ENCODE measurements around the gene ATG9A.

The ATG9A gene

DNA sequence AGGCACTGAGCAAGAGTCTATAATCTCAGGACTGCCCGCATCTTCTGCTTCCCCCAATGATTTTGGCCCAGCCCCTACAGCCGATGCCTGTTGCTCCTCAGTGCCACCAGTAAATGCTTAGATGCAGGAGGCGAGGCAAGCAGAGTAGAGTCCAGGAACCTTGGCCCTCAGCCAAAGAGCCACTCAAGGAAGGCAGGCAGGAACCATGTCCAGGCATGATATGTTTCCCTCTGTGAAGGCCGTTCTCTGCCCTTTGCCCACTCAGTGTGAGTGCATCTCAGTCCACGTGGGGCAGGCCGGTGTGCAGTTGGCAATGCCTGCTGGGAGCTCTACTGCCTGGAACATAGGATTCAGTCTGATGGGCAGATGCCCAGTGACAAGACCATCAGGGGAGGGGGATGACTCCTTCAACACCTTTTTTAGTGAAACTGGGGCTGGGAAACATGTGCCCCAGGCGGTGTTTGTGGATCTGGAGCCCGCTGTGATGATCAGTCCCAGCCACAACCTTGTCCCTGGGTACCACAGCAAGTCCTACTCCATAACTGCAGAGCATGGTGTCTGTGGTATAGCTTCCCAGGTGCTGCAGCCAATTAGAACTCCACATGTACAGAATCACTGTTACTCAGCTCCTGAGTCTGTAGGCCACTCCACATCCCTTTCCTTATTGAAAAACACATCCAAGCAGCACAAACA is 40.1 kb upstream of the ATG9A start:
- no peak for DNase-seq
- Histone ChIP-seq H3F3A (ENCODE audit: insufficient read depth, low read length) (no peaks in the 10 kb centered on the region), H3K27me3 (replicated peaks; ENCODE audit: insufficient read depth, low read length) (no peaks in the 10 kb centered on the region), H3K9ac (ENCODE audit: low read length) (no peak overlapping the region), H4K20me1 (ENCODE audit: insufficient read depth, low read length) (no peaks in the 10 kb centered on the region), H3K9me2 (replicated peaks; ENCODE audit: insufficient read depth, low read length) (no peaks in the 10 kb centered on the region), H2AFZ (ENCODE audit: low read length) (no peak overlapping the region), H3K36me3 (replicated peaks; ENCODE audit: insufficient read depth, low read length) (no peaks in the 10 kb centered on the region), H3K9me3 (replicated peaks; ENCODE audit: insufficient read depth, low read length) (no peaks in the 10 kb centered on the region), H3K4me2 (ENCODE audit: low read depth, low read length) (no peak overlapping the region), H3K27ac (ENCODE audit: low read length) (no peak overlapping the region), H3K4me3 (ENCODE audit: low read length) (no peak overlapping the region), H3K4me1 (ENCODE audit: low read length) (no peaks in the 10 kb centered on the region), H3K79me2 (ENCODE audit: low read length) (no peaks in the 10 kb centered on the region)
- TF ChIP-seq EZH2phosphoT487 (IDR thresholded peaks at IDR 0.05; ENCODE audit: low read length) (no peak), EZH2 (optimal IDR thresholded peaks at IDR 0.05; ENCODE audit: low read depth, low read length) (no peak)
- TF ChIP-seq, protein P1, sequence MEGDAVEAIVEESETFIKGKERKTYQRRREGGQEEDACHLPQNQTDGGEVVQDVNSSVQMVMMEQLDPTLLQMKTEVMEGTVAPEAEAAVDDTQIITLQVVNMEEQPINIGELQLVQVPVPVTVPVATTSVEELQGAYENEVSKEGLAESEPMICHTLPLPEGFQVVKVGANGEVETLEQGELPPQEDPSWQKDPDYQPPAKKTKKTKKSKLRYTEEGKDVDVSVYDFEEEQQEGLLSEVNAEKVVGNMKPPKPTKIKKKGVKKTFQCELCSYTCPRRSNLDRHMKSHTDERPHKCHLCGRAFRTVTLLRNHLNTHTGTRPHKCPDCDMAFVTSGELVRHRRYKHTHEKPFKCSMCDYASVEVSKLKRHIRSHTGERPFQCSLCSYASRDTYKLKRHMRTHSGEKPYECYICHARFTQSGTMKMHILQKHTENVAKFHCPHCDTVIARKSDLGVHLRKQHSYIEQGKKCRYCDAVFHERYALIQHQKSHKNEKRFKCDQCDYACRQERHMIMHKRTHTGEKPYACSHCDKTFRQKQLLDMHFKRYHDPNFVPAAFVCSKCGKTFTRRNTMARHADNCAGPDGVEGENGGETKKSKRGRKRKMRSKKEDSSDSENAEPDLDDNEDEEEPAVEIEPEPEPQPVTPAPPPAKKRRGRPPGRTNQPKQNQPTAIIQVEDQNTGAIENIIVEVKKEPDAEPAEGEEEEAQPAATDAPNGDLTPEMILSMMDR (IDR thresholded peaks at IDR 0.05; ENCODE audit: low read length): no peak

DNA sequence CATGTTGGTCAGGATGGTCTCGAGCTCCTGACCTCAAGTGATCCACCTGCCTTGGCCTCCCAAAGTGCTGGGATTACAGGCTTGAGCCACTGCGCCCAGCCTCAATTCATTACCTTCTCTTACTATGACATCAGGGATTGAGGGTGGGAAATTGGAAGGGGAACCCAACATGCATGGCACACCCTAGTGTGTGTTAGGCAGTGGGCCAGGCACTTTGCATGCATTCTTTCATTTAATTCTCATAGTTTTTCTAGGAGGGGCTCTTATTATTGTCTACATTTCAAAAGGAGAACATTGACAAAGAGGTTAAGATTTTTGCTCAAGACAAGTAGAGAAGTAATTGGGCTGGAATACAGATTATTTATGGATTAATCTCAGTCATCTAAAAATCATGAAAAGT is 38.9 kb upstream of the ATG9A start:
- no peaks in the 10 kb centered on the region for H3K36me3 ChIP-seq (replicated peaks; ENCODE audit: insufficient read depth, low read length)
- H3K79me2 ChIP-seq (ENCODE audit: low read length): no peaks in the 10 kb centered on the region
- H3F3A ChIP-seq (ENCODE audit: insufficient read depth, low read length): no peaks in the 10 kb centered on the region
- no peaks in the 10 kb centered on the region for H3K27me3 ChIP-seq (replicated peaks; ENCODE audit: insufficient read depth, low read length)
- H3K9ac ChIP-seq (ENCODE audit: low read length): no peak overlapping the region
- no peak for TF ChIP-seq EZH2phosphoT487 (IDR thresholded peaks at IDR 0.05; ENCODE audit: low read length)
- TF ChIP-seq, protein P1 (IDR thresholded peaks at IDR 0.05; ENCODE audit: low read length): no peak
- no peak for TF ChIP-seq EZH2 (optimal IDR thresholded peaks at IDR 0.05; ENCODE audit: low read depth, low read length)
- no peaks in the 10 kb centered on the region for H3K4me1 ChIP-seq (ENCODE audit: low read length)
- no peaks in the 10 kb centered on the region for H3K9me2 ChIP-seq (replicated peaks; ENCODE audit: insufficient read depth, low read length)
- H3K27ac ChIP-seq (ENCODE audit: low read length): no peak overlapping the region
- no peak for DNase-seq
- H3K4me2 ChIP-seq (ENCODE audit: low read depth, low read length): no peak overlapping the region
- no peaks in the 10 kb centered on the region for H4K20me1 ChIP-seq (ENCODE audit: insufficient read depth, low read length)
- no peak overlapping the region for H3K4me3 ChIP-seq (ENCODE audit: low read length)
- H3K9me3 ChIP-seq (replicated peaks; ENCODE audit: insufficient read depth, low read length): no peaks in the 10 kb centered on the region
- H2AFZ ChIP-seq (ENCODE audit: low read length): no peak overlapping the region

DNA sequence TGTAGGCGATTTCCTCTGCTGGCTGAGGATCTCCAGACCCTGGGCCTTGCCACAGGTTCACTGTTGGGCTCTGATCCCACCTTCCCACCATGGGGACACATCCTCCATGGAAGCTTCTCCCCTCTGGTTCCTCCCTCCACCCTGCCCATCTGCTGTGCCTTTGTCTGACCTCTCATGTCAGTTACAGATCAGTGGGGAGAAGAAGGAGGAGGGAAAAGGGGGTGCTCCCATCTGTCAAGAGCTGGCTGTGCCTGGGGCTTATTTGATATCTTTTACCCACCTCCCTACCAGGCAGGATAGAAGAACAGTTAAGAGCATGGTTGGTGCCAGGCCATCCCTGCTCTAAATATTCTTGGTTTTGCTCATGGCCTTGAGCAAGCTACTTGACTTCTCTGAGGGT is 37.5 kb upstream of the ATG9A start:
- Histone ChIP-seq H3K9me3 (replicated peaks; ENCODE audit: insufficient read depth, low read length) (no peaks in the 10 kb centered on the region), H3F3A (ENCODE audit: insufficient read depth, low read length) (no peaks in the 10 kb centered on the region), H3K27ac (ENCODE audit: low read length) (no peak overlapping the region), H3K9ac (ENCODE audit: low read length) (no peak overlapping the region), H3K4me3 (ENCODE audit: low read length) (no peak overlapping the region), H3K4me2 (ENCODE audit: low read depth, low read length) (no peak overlapping the region), H3K79me2 (ENCODE audit: low read length) (no peaks in the 10 kb centered on the region), H2AFZ (ENCODE audit: low read length) (no peak overlapping the region), H4K20me1 (ENCODE audit: insufficient read depth, low read length) (no peaks in the 10 kb centered on the region), H3K9me2 (replicated peaks; ENCODE audit: insufficient read depth, low read length) (no peaks in the 10 kb centered on the region), H3K27me3 (replicated peaks; ENCODE audit: insufficient read depth, low read length) (no peaks in the 10 kb centered on the region), H3K4me1 (ENCODE audit: low read length) (no peaks in the 10 kb centered on the region), H3K36me3 (replicated peaks; ENCODE audit: insufficient read depth, low read length) (no peaks in the 10 kb centered on the region)
- TF ChIP-seq EZH2 (optimal IDR thresholded peaks at IDR 0.05; ENCODE audit: low read depth, low read length) (no peak), EZH2phosphoT487 (IDR thresholded peaks at IDR 0.05; ENCODE audit: low read length) (no peak)
- TF ChIP-seq, protein P1 (IDR thresholded peaks at IDR 0.05; ENCODE audit: low read length): no peak
- DNase-seq: no peak

Measured in MM.1S (cell line).